K562 (cell line): ENCODE data around the gene SLC48A1. TPM values are rescaled to one million over a fixed set of nuclear protein-coding genes. Genes with fewer than 3 reads are reported as not detected.

Experiments used
- ARID4B ChIP-seq: sonication (generic); formaldehyde crosslinking; IDR thresholded peaks from 2 replicates; pipeline ENCODE4 v1.8.0; 2022; ENCODE audit warnings: mild to moderate bottlenecking, missing genetic modification reagents
- BRD4 ChIP-seq: fragments of 200-600 bp; sonication (generic); IDR thresholded peaks from 2 replicates; pipeline ENCODE4 v1.6.1; 2017; ENCODE audit warnings: inconsistent platforms
- FUS ChIP-seq: fragments of 200-400 bp; formaldehyde crosslinking; optimal IDR thresholded peaks from 2 replicates; pipeline ENCODE3; 2017; ENCODE audit warnings: low read depth, low read length
- MGA ChIP-seq: fragments of 450-650 bp; IDR thresholded peaks from 2 replicates; pipeline ENCODE4 v1.6.1; 2016; ENCODE audit warnings: mild to moderate bottlenecking, moderate library complexity
- SMARCC2 ChIP-seq: fragments of 450-650 bp; IDR thresholded peaks from 2 replicates; pipeline ENCODE4 v1.6.1; 2017; ENCODE audit warnings: antibody characterized with exemption, moderate library complexity, mild to moderate bottlenecking, low read depth
- SREBF1 ChIP-seq: fragments of 150-350 bp; IDR thresholded peaks from 2 replicates; pipeline ENCODE4 v1.6.1; 2014; ENCODE audit warnings: antibody characterized with exemption, low read depth, low read length, borderline replicate concordance
- ZNF518B ChIP-seq: fragments of 250-450 bp; sonication (Bioruptor Pico); IDR thresholded peaks from 2 replicates; pipeline ENCODE4 v1.5.0; 2021; ENCODE audit warnings: mild to moderate bottlenecking, moderate library complexity
- polyA plus RNA-seq, 8 experiments: library from polyadenylated mRNA; depleted of rRNA in 4 of 8; stranded (reverse) in 5 of 8; unstranded in 3 of 8; fragments of >200 nt; fragmentation: Nextera tagmentation in 2 of 8; fragmentation: Illumina TruSeq in 1 of 8; extraction: Ambion mirVana in 2 of 8; extraction: Trizol in 1 of 8; gene quantifications; 2 replicates each; pipeline versions ENCODE4 v1.2.1 to v1.2.3, GENCODE V29; 2011 to 2014; ENCODE audit warnings: inconsistent platforms in 1 of 8, missing spikeins in 1 of 8
- total RNA-seq, 7 experiments: library from RNA; depleted of rRNA in 6 of 7; stranded (reverse); fragments of >200 nt in 6 of 7; fragmentation: Illumina TruSeq in 2 of 7; extraction: Trizol in 2 of 7; gene quantifications; 2 replicates each; pipeline versions ENCODE4 v1.2.1 to v1.2.3, GENCODE V29; 2011 to 2021; ENCODE audit warnings: low replicate concordance in 1 of 7

SLC48A1 gene
- total and polyA plus RNA-seq, 9 of the 15 experiments (the other 6 are each of a cell fraction or from before 2014, with no cell fraction given), result 10.7 to 37.5 (median 18.7) TPM

DNA sequence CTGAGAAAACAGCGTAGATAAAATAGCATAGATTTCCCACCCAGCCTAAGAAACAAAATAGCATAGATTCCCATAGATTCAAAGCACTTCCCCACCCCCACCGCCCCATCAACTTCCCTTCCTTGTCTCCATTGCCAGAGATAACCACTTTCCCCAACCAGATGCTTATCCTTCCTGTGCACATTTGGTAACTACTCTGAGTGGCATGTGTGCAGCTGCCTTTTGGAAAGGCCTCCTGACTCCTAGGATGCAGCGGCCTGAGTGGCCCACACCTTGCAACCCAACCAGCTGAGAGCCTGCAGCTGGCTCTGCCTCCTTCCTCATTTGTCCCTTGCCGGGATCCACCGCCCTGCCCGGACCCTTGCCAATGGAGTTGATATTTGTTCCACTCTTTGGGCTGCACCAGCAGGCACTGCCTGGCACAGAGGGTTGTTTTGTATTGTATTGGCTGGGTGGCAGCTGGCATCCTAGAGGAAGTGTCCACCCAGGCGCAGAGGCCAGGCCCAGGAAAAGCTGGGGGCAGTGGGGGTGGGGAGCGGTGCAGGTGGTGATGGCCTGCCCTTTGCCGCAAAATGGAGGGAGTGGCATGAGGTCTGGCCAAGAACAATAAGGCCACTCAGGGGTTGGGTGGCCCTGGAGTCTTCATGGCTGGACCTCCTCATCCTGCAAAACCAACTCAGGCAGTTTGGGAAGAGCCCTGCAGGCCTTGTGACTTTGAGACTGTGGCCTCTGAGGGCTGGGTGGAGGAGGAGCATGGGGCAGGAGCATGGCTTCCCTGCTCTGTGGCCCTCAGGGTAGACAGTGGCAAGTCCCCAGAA is 4.9 kb downstream of the SLC48A1 start (continued):
- TF ChIP-seq MGA (no peak), ZNF518B (CRISPR knock-in tag) (no peak), SREBF1 (no peak), SMARCC2 (no peak), ARID4B (CRISPR knock-in tag) (no peak), FUS (no peak), BRD4 (no peak)
